HepG2 (cell line): ENCODE results near the gene RBFOX1. TPM values are rescaled to one million over a fixed set of nuclear protein-coding genes. Genes with fewer than 3 reads are reported as not detected.

Experiments
- ATAC-seq: fragments of 200-7000 bp; cut with Tn5 transposase; 3 replicates; pipeline ENCODE4 v1.9.1; 2020; ENCODE audit warnings: mild to moderate bottlenecking, moderate library complexity
- BruUV-seq: library from RNA; stranded (reverse); fragments of 400-500 nt; replicated peaks from 2 replicates; lab custom pipeline; 2021; lab: Mats Ljungman, UMichigan
- CTCF ChIA-PET: fragments of 300-600 bp; formaldehyde crosslinking; extraction: SDS; loops from one replicate; lab custom pipeline; 2021; ENCODE audit warnings: low total read pairs, inconsistent platforms, low intra/inter-chr PET ratio; lab: Yijun Ruan, JAX
- POLR2A ChIA-PET: fragments of 350-600 bp; sonication (Branson Sonifier 250); formaldehyde crosslinking; loops from one replicate; lab custom pipeline; 2020; ENCODE audit warnings: antibody characterized with exemption, inconsistent platforms; lab: Yijun Ruan, JAX
- DNase-seq: peaks from one replicate; pipeline ENCODE4 v3.0.0-alpha.2; 2015; ENCODE audit warnings: low spot score
- FAIRE-seq: peaks from 3 replicates; lab custom pipeline; 2011; peaks lifted over from hg19 to GRCh38; lab: Jason Lieb, UNC
- H2AFZ ChIP-seq: one replicate; pipeline ENCODE4 v1.6.1; 2011; ENCODE audit warnings: low read length, inconsistent platforms
- H3K27ac ChIP-seq: fragments of 300-600 bp; 3 replicates; pipeline ENCODE4 v1.8.0; 2011; ENCODE audit warnings: mixed run types, mild to moderate bottlenecking, mixed read lengths, low read length, inconsistent platforms; ENCODE audit not compliant: insufficient read depth; ENCODE audit errors: extremely low read length
- H3K27me3 ChIP-seq, 2 experiments: fragments of 200-600 bp in 1 of 2; 2 replicates in 1 of 2; 3 replicates in 1 of 2; pipeline versions ENCODE4 v1.6.0 to v1.8.0; 2011; ENCODE audit warnings: low read length in 2 of 2, mild to moderate bottlenecking in 2 of 2, moderate library complexity in 2 of 2, inconsistent platforms in 1 of 2; ENCODE audit not compliant: insufficient read depth in 2 of 2, control insufficient read depth in 1 of 2
- H3K36me3 ChIP-seq, 2 experiments: fragments of 200-600 bp in 1 of 2; replicated peaks in 1 of 2; 2 replicates in 1 of 2; 3 replicates in 1 of 2; pipeline versions ENCODE4 v1.5.1 to v1.8.0; 2011; ENCODE audit warnings: low read length in 2 of 2, inconsistent platforms in 1 of 2; ENCODE audit not compliant: insufficient read depth in 2 of 2, control insufficient read depth in 1 of 2
- H3K4me1 ChIP-seq: 2 replicates; pipeline ENCODE4 v1.5.1; 2012; ENCODE audit warnings: low read length, inconsistent platforms; ENCODE audit not compliant: insufficient read depth
- H3K4me2 ChIP-seq: 2 replicates; pipeline ENCODE4 v1.6.0; 2011; ENCODE audit warnings: low read depth, low read length, inconsistent platforms
- H3K4me3 ChIP-seq, 3 experiments: fragments of 200-600 bp in 1 of 3; sonication (generic), shearing (Covaris generic) in 1 of 3; replicated peaks in 1 of 3; 2 replicates each; pipeline ENCODE4 v1.5.1; 2011 to 2016; ENCODE audit warnings: low read length in 3 of 3, inconsistent platforms in 2 of 3, low read depth in 2 of 3, mild to moderate bottlenecking in 2 of 3, control low read depth in 1 of 3, mixed read lengths in 1 of 3; ENCODE audit not compliant: insufficient read depth in 1 of 3
- H3K79me2 ChIP-seq: one replicate; pipeline ENCODE4 v1.6.1; 2011; ENCODE audit warnings: low read length, inconsistent platforms; ENCODE audit not compliant: insufficient read depth
- H3K9ac ChIP-seq: 2 replicates; pipeline ENCODE4 v1.6.0; 2011; ENCODE audit warnings: mild to moderate bottlenecking, low read depth, low read length, inconsistent platforms; ENCODE audit not compliant: insufficient read depth
- H3K9me3 ChIP-seq: 2 replicates; pipeline ENCODE4 v1.5.1; 2012; ENCODE audit warnings: mild to moderate bottlenecking, low read length
- H4K20me1 ChIP-seq: 2 replicates; pipeline ENCODE4 v1.6.0; 2011; ENCODE audit warnings: inconsistent platforms, mild to moderate bottlenecking, low read length, moderate library complexity; ENCODE audit not compliant: insufficient read depth
- SMARCC2 ChIP-seq: fragments of 450-650 bp; IDR thresholded peaks from 2 replicates; pipeline ENCODE4 v1.6.1; 2017; ENCODE audit warnings: antibody characterized with exemption, mild to moderate bottlenecking
- TBP ChIP-seq: sonication (generic); formaldehyde crosslinking; IDR thresholded peaks from 2 replicates; pipeline ENCODE4 v1.5.0; 2020; ENCODE audit warnings: missing genetic modification reagents
- ZMYM2 ChIP-seq: sonication (generic); formaldehyde crosslinking; IDR thresholded peaks from 2 replicates; pipeline ENCODE4 v1.8.0; 2022; ENCODE audit warnings: mild to moderate bottlenecking, missing genetic modification reagents
- ZNF367 ChIP-seq: sonication (generic); formaldehyde crosslinking; IDR thresholded peaks from 2 replicates; pipeline ENCODE4 v1.4.0; 2020; ENCODE audit warnings: missing genetic modification reagents, borderline replicate concordance
- WGBS: methylation state at CpG from one replicate; pipeline ENCODE4 v1.1.6; 2017; ENCODE audit warnings: low lambda C conversion rate; 5-methylcytosine and 5-hydroxymethylcytosine counted together
- in situ Hi-C: cut with HindIII; loops from 2 replicates; pipeline ENCODE4 v1.10.0; 2017; ENCODE audit warnings: low pct_unique_long_range_greater_than_20kb; ENCODE audit not compliant: extremely low pct_ligation_motif_present
- intact Hi-C: fragments of 100-400 bp; cut with micrococcal nuclease; formaldehyde crosslinking; loops from one replicate; pipeline ENCODE4 v1.10.0; 2022; ENCODE audit not compliant: unreplicated experiment
- polyA plus RNA-seq, 8 experiments: library from polyadenylated mRNA; depleted of rRNA in 3 of 8; stranded (reverse) in 7 of 8; unstranded in 1 of 8; fragments of >200 nt; fragmentation: Illumina TruSeq in 4 of 8; extraction: Trizol in 4 of 8; gene quantifications; 2 replicates each; pipeline versions ENCODE4 v1.2.1 to v1.2.3, GENCODE V29; 2011 to 2016; ENCODE audit warnings: low read depth in 4 of 8, missing spikeins in 1 of 8, mixed read lengths in 1 of 8; ENCODE audit not compliant: insufficient read depth in 1 of 8
- total RNA-seq, 5 experiments: library from RNA; depleted of rRNA; stranded (reverse); fragments of >200 nt; fragmentation: Illumina TruSeq; extraction: Trizol; gene quantifications; 2 replicates each; pipeline ENCODE4 v1.2.3, GENCODE V29; 2016; ENCODE audit warnings: low read depth in 1 of 5
- TF ChIP-seq, protein P1 (sequence below): sonication (generic); formaldehyde crosslinking; IDR thresholded peaks from 2 replicates; pipeline ENCODE4 v1.4.0; 2020; ENCODE audit warnings: missing genetic modification reagents, borderline replicate concordance
- TF ChIP-seq, protein P2 (sequence below): sonication (generic); formaldehyde crosslinking; IDR thresholded peaks from 2 replicates; pipeline ENCODE4 v1.5.0; 2020; ENCODE audit warnings: mild to moderate bottlenecking, missing genetic modification reagents
- TF ChIP-seq, protein P3 (sequence below): sonication (generic); formaldehyde crosslinking; IDR thresholded peaks from 2 replicates; pipeline ENCODE4 v1.5.0; 2020; ENCODE audit warnings: missing genetic modification reagents
- TF ChIP-seq, protein P4 (sequence below): sonication (generic); formaldehyde crosslinking; IDR thresholded peaks from 2 replicates; pipeline ENCODE4 v1.5.1; 2020; ENCODE audit warnings: missing genetic modification reagents, mild to moderate bottlenecking, borderline replicate concordance

Gene RBFOX1
- total and polyA plus RNA-seq, 2 of the 13 experiments (the other 11 are each of a cell fraction or from before 2014, with no cell fraction given): not detected

DNA sequence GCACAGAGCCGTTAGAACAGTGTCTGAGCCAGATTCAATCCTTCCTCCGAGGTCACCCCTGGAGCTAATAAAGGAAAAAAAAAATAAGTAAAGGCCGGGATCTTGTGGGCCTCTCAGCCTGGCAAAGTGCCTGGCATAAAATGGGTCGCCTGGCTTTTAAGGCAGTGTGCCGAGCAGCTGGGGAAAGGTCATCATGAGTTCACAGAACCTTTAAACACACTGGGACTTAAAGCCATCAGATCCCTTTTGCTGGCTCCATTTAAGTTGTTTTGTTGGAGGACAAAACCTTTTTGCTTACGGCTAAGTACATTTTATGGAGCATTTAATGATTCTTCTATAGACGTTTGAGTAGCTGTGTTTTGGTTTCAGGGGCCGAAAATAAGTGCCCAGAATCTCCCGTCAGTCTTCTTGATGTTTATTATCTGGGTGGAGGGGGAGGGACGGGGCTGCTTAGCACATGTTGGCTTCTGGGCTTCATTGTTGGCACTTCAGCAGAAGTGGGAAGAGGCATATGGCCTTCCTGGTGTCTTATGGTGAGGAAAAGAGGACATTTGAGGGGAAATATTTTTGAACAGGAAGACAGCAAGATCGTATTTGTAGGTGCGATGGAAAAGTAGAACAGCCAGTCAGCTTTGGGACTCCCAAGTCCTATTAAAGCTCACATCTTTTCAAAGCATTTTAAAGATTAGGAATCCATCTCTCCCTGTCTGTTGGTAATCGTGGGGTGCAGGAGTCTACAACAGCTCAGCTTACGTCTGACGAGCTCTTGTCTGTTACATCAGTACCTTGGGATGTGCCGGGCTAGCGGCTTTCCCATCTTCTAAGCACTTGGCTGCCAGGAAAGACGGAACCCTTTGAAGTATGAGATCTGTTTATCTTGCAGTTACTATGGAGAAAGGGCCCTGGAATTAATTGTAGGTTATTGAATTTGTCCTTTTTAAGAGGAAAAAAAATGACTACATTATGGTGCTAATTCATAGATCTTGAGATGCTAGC lies 31.1 kb downstream of the RBFOX1 start:
- H3K36me3 ChIP-seq: no peaks in the 10 kb centered on the region
- in situ Hi-C loops (no loop called here), intact Hi-C loops (no loop called here)
- WGBS: 13% methylated on average over 18 of the region's 18 CpGs
- no peak for DNase-seq
- peaks cover 0 to 4% of the 10 kb centered on the region in 2 experiments; a peak in 1 of 5 replicates for H3K27me3 ChIP-seq
- H3K27ac ChIP-seq: no peak overlapping the region
- H3K4me3 ChIP-seq: no peak overlapping the region
- no peaks in the 10 kb centered on the region for H4K20me1 ChIP-seq
- ATAC-seq: no peak
- FAIRE-seq: no peak
- no peak overlapping the region for H3K4me2 ChIP-seq
- ChIA-PET POLR2A (no interaction called here), CTCF (no interaction called here)
- no peaks in the 10 kb centered on the region for H3K79me2 ChIP-seq
- no peak overlapping the region for H3K9ac ChIP-seq
- no peak overlapping the region for H2AFZ ChIP-seq
- BruUV-seq: no TSS peak
- H3K9me3 ChIP-seq: no peaks in the 10 kb centered on the region
- H3K4me1 ChIP-seq: no peaks in the 10 kb centered on the region
- TF ChIP-seq, protein P1, sequence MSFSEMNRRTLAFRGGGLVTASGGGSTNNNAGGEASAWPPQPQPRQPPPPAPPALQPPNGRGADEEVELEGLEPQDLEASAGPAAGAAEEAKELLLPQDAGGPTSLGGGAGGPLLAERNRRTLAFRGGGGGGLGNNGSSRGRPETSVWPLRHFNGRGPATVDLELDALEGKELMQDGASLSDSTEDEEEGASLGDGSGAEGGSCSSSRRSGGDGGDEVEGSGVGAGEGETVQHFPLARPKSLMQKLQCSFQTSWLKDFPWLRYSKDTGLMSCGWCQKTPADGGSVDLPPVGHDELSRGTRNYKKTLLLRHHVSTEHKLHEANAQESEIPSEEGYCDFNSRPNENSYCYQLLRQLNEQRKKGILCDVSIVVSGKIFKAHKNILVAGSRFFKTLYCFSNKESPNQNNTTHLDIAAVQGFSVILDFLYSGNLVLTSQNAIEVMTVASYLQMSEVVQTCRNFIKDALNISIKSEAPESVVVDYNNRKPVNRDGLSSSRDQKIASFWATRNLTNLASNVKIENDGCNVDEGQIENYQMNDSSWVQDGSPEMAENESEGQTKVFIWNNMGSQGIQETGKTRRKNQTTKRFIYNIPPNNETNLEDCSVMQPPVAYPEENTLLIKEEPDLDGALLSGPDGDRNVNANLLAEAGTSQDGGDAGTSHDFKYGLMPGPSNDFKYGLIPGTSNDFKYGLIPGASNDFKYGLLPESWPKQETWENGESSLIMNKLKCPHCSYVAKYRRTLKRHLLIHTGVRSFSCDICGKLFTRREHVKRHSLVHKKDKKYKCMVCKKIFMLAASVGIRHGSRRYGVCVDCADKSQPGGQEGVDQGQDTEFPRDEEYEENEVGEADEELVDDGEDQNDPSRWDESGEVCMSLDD (CRISPR knock-in tag): no peak

DNA sequence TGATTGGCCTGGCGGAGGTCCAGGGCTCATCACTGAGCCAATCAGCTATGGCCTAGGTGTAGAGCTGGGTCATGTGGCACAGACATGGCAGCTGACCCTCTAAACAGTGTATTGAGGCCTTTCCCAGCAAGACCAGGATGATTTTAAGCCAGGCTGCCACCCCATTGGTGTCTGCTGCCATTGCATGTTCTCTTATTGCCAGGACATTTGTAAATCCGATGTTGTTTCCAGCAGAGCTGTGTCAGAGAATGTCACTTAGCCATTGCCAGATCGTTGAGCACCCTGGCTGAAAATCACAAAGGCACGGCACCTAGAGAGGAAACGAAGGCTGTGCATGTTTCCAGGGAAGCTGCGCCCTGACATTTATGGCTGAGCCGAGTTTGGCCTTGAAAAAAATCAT lies 33.4 kb downstream of the RBFOX1 start:
- BruUV-seq: no TSS peak
- WGBS: 10% methylated on average over 7 of the region's 7 CpGs
- intact Hi-C loops: no loop called here
- CTCF ChIA-PET: no interaction called here
- Histone ChIP-seq H4K20me1 (no peaks in the 10 kb centered on the region), H3K27ac (no peak overlapping the region), H3K4me1 (no peaks in the 10 kb centered on the region), H3K36me3 (no peaks in the 10 kb centered on the region), H3K4me2 (no peak overlapping the region), H3K27me3 (peaks cover 0 to 4% of the 10 kb centered on the region in 2 experiments; a peak in 1 of 5 replicates), H3K9ac (no peak overlapping the region), H3K9me3 (no peaks in the 10 kb centered on the region), H2AFZ (no peak overlapping the region), H3K79me2 (no peaks in the 10 kb centered on the region), H3K4me3 (no peak overlapping the region)
- ATAC-seq (no peak), FAIRE-seq (no peak), DNase-seq (no peak)
- in situ Hi-C loops: no loop called here
- POLR2A ChIA-PET: no interaction called here
- no peak for TF ChIP-seq ZNF367 (CRISPR knock-in tag)
- TF ChIP-seq ZMYM2: no peak
- TF ChIP-seq, protein P2, sequence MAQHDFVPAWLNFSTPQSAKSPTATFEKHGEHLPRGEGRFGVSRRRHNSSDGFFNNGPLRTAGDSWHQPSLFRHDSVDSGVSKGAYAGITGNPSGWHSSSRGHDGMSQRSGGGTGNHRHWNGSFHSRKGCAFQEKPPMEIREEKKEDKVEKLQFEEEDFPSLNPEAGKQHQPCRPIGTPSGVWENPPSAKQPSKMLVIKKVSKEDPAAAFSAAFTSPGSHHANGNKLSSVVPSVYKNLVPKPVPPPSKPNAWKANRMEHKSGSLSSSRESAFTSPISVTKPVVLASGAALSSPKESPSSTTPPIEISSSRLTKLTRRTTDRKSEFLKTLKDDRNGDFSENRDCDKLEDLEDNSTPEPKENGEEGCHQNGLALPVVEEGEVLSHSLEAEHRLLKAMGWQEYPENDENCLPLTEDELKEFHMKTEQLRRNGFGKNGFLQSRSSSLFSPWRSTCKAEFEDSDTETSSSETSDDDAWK (CRISPR knock-in tag): no peak
- TF ChIP-seq, protein P3, sequence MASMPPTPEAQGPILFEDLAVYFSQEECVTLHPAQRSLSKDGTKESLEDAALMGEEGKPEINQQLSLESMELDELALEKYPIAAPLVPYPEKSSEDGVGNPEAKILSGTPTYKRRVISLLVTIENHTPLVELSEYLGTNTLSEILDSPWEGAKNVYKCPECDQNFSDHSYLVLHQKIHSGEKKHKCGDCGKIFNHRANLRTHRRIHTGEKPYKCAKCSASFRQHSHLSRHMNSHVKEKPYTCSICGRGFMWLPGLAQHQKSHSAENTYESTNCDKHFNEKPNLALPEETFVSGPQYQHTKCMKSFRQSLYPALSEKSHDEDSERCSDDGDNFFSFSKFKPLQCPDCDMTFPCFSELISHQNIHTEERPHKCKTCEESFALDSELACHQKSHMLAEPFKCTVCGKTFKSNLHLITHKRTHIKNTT (CRISPR knock-in tag): no peak
- no peak for TF ChIP-seq SMARCC2
- TF ChIP-seq TBP (CRISPR knock-in tag): no peak
- TF ChIP-seq, protein P4, sequence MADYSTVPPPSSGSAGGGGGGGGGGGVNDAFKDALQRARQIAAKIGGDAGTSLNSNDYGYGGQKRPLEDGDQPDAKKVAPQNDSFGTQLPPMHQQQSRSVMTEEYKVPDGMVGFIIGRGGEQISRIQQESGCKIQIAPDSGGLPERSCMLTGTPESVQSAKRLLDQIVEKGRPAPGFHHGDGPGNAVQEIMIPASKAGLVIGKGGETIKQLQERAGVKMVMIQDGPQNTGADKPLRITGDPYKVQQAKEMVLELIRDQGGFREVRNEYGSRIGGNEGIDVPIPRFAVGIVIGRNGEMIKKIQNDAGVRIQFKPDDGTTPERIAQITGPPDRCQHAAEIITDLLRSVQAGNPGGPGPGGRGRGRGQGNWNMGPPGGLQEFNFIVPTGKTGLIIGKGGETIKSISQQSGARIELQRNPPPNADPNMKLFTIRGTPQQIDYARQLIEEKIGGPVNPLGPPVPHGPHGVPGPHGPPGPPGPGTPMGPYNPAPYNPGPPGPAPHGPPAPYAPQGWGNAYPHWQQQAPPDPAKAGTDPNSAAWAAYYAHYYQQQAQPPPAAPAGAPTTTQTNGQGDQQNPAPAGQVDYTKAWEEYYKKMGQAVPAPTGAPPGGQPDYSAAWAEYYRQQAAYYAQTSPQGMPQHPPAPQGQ: no peak
